A549 (cell line): ENCODE measurements around the gene ELAC2. TPM values are rescaled to one million over a fixed set of nuclear protein-coding genes. Genes with fewer than 3 reads are reported as not detected.

Source experiments
- ATAC-seq, 2 experiments: fragments of 200-7000 bp in 1 of 2; fragments of >200 bp in 1 of 2; cut with Nextera tagmentation in 1 of 2; cut with Tn5 transposase in 1 of 2; 3 replicates each; pipeline versions ENCODE4 v1.8.0 to v1.9.1; 2018 to 2020; ENCODE audit warnings: mild to moderate bottlenecking in 1 of 2, moderate library complexity in 1 of 2
- CTCF ChIA-PET: fragments of 300-600 bp; sonication (Branson Sonifier 250); formaldehyde crosslinking; extraction: SDS; loops from one replicate; lab custom pipeline; 2021; ENCODE audit warnings: antibody characterized with exemption, inconsistent platforms; lab: Yijun Ruan, JAX
- POLR2A ChIA-PET: fragments of 350-600 bp; formaldehyde crosslinking; extraction: SDS; loops from one replicate; lab custom pipeline; 2021; ENCODE audit warnings: antibody characterized with exemption, inconsistent platforms; lab: Yijun Ruan, JAX
- DNase-seq, 2 experiments: peaks; one replicate each; pipeline versions ENCODE4 v3.0.0 to v3.0.0-alpha.2; 2011 to 2016; ENCODE audit warnings: low read depth in 1 of 2, low spot score in 1 of 2
- FAIRE-seq: peaks from 2 replicates; lab custom pipeline; 2011; peaks lifted over from hg19 to GRCh38; lab: Jason Lieb, UNC
- H3K27ac ChIP-seq, 2 experiments: fragments of >200 bp; sonication (Bioruptor Twin); formaldehyde crosslinking; 3 replicates each; pipeline ENCODE4 v1.5.1; 2016 to 2017
- H3K4me1 ChIP-seq: fragments of >200 bp; sonication (Bioruptor Twin); formaldehyde crosslinking; 3 replicates; pipeline ENCODE4 v1.6.1; 2016
- H3K4me2 ChIP-seq: fragments of >200 bp; sonication (Bioruptor Twin); formaldehyde crosslinking; 3 replicates; pipeline ENCODE4 v1.6.1; 2016
- H3K4me3 ChIP-seq: fragments of >200 bp; sonication (Bioruptor Twin); formaldehyde crosslinking; 3 replicates; pipeline ENCODE4 v1.5.1; 2016
- H3K9me3 ChIP-seq: fragments of >200 bp; sonication (Bioruptor Twin); formaldehyde crosslinking; 3 replicates; pipeline ENCODE4 v1.6.1; 2016
- ATOH8 ChIP-seq: fragments of 250-450 bp; sonication (Bioruptor Pico); IDR thresholded peaks from 2 replicates; pipeline ENCODE4 v1.5.0; 2020; ENCODE audit warnings: low read depth, mild to moderate bottlenecking, moderate library complexity
- BCL3 ChIP-seq: fragments of >200 bp; sonication (Bioruptor Twin); formaldehyde crosslinking; IDR thresholded peaks from 3 replicates; pipeline ENCODE4 v1.6.1; 2016
- CBX8 ChIP-seq: fragments of 200-600 bp; sonication (generic); IDR thresholded peaks from 2 replicates; pipeline ENCODE4 v1.6.1; 2016
- EHF ChIP-seq: fragments of 250-450 bp; sonication (Bioruptor Pico); IDR thresholded peaks from 2 replicates; pipeline ENCODE4 v1.5.0; 2020; ENCODE audit warnings: mild to moderate bottlenecking
- EHMT2 ChIP-seq: fragments of 200-600 bp; sonication (generic); IDR thresholded peaks from 2 replicates; pipeline ENCODE4 v1.6.1; 2016; ENCODE audit warnings: antibody characterized with exemption, low read depth, mild to moderate bottlenecking, moderate library complexity
- EP300 ChIP-seq, 2 experiments: fragments of >200 bp; sonication (Bioruptor Twin); formaldehyde crosslinking; IDR thresholded peaks; 2 replicates in 1 of 2; 3 replicates in 1 of 2; pipeline ENCODE4 v1.6.1; 2016 to 2017
- HEYL ChIP-seq: fragments of 250-450 bp; sonication (Bioruptor Pico); IDR thresholded peaks from 2 replicates; pipeline ENCODE4 v1.8.0; 2021; ENCODE audit warnings: mild to moderate bottlenecking, moderate library complexity
- HMGXB4 ChIP-seq: fragments of 250-450 bp; sonication (Bioruptor Pico); IDR thresholded peaks from 2 replicates; pipeline ENCODE4 v1.5.0; 2021; ENCODE audit warnings: mild to moderate bottlenecking, moderate library complexity, borderline replicate concordance
- HOXA7 ChIP-seq: fragments of 250-450 bp; sonication (Bioruptor Pico); IDR thresholded peaks from 2 replicates; pipeline ENCODE4 v1.5.0; 2020; ENCODE audit warnings: mild to moderate bottlenecking, moderate library complexity
- HOXB5 ChIP-seq: fragments of 250-450 bp; sonication (Bioruptor Pico); IDR thresholded peaks from 2 replicates; pipeline ENCODE4 v1.5.0; 2020; ENCODE audit warnings: mild to moderate bottlenecking, moderate library complexity
- MAFK ChIP-seq: fragments of 450-650 bp; IDR thresholded peaks from 2 replicates; pipeline ENCODE4 v1.6.1; 2014; ENCODE audit not compliant: partially characterized antibody
- MAX ChIP-seq: IDR thresholded peaks from 2 replicates; pipeline ENCODE4 v1.6.1; 2012
- MAZ ChIP-seq: fragments of 150-350 bp; IDR thresholded peaks from 2 replicates; pipeline ENCODE4 v1.6.1; 2014; ENCODE audit warnings: antibody characterized with exemption, low read depth, low read length, borderline replicate concordance
- MYC ChIP-seq: IDR thresholded peaks from 2 replicates; pipeline ENCODE4 v1.6.1; 2012; ENCODE audit warnings: mild to moderate bottlenecking, inconsistent platforms, low read length, improper control_type of control experiment, borderline replicate concordance
- NFE2L2 ChIP-seq: fragments of 150-350 bp; conservative IDR thresholded peaks from 2 replicates; pipeline ENCODE4 v1.6.1; 2014; ENCODE audit warnings: low read length
- PBX3 ChIP-seq: IDR thresholded peaks from 2 replicates; pipeline ENCODE4 v1.6.1; 2012
- PHF8 ChIP-seq: fragments of 200-600 bp; sonication (generic); IDR thresholded peaks from 2 replicates; pipeline ENCODE4 v1.6.1; 2016; ENCODE audit warnings: low read depth, mild to moderate bottlenecking, antibody characterized with exemption, moderate library complexity, borderline replicate concordance
- RAD21 ChIP-seq, 2 experiments: fragments of >200 bp in 1 of 2; sonication (Bioruptor Twin) in 1 of 2; formaldehyde crosslinking in 1 of 2; IDR thresholded peaks in 1 of 2; conservative IDR thresholded peaks in 1 of 2; 2 replicates in 1 of 2; 3 replicates in 1 of 2; pipeline ENCODE4 v1.6.1; 2012 to 2018; ENCODE audit warnings: inconsistent platforms in 1 of 2
- RCOR1 ChIP-seq: fragments of 150-350 bp; IDR thresholded peaks from 2 replicates; pipeline ENCODE4 v1.6.1; 2014; ENCODE audit warnings: antibody characterized with exemption, low read length, low read depth
- REST ChIP-seq: fragments of 200-600 bp; sonication (generic); IDR thresholded peaks from 2 replicates; pipeline ENCODE4 v1.6.1; 2016; ENCODE audit warnings: antibody characterized with exemption, mild to moderate bottlenecking, moderate library complexity
- TFCP2L1 ChIP-seq: fragments of 250-450 bp; sonication (Bioruptor Pico); IDR thresholded peaks from 2 replicates; pipeline ENCODE4 v1.5.0; 2021; ENCODE audit warnings: mild to moderate bottlenecking
- TP53 ChIP-seq: fragments of 250-450 bp; sonication (Bioruptor Pico); IDR thresholded peaks from 2 replicates; pipeline ENCODE4 v1.5.0; 2021; ENCODE audit warnings: mild to moderate bottlenecking, moderate library complexity
- ZC3H11A ChIP-seq: fragments of 450-650 bp; IDR thresholded peaks from 2 replicates; pipeline ENCODE4 v1.6.1; 2014; ENCODE audit warnings: antibody characterized with exemption, mild to moderate bottlenecking
- ZSCAN20 ChIP-seq: fragments of 250-450 bp; sonication (Bioruptor Pico); IDR thresholded peaks from 2 replicates; pipeline ENCODE4 v1.8.0; 2022; ENCODE audit warnings: mild to moderate bottlenecking, moderate library complexity
- WGBS: methylation state at CpG from one replicate; pipeline ENCODE4 v1.1.6; 2017; ENCODE audit errors: missing lambda C conversion rate; 5-methylcytosine and 5-hydroxymethylcytosine counted together
- polyA plus RNA-seq, 4 experiments: library from polyadenylated mRNA; depleted of rRNA in 3 of 4; stranded (reverse); fragments of >200 nt; fragmentation: RNase III in 1 of 4; extraction: RNeasy Plus Mini Kit Qiagen cat#74134 plus additional on column Dnase treatment in 1 of 4; gene quantifications; 2 replicates in 3 of 4; 3 replicates in 1 of 4; pipeline ENCODE4 v1.2.3, GENCODE V29; 2011 to 2017

ELAC2 gene
- polyA plus RNA-seq, 2 of the 4 experiments (the other 2 are of a cell fraction), result 97.9 to 106 TPM

- no peak for TF ChIP-seq PBX3
Observed at GRCh38 chr17:12994341-12995074, 23.3 kb downstream of the ELAC2 start (continued).

GRCh38 chr17:12993631-12994030 lies 24.2 kb downstream of the ELAC2 start:
- H3K4me3 ChIP-seq, result no peak overlapping the region
- WGBS, result 91% methylated on average over 14 of the region's 14 CpGs
- H3K4me1 ChIP-seq, result no peaks in the 10 kb centered on the region
- ATAC-seq (no peak), FAIRE-seq (no peak), DNase-seq (no peak)
- H3K4me2 ChIP-seq, result no peak overlapping the region
- no peak for TF ChIP-seq ZC3H11A
- TF ChIP-seq EHMT2, result no peak
- TF ChIP-seq ATOH8 (CRISPR knock-in tag), result no peak
- no peak for TF ChIP-seq MAFK
- no peak for TF ChIP-seq BCL3
- no peak for TF ChIP-seq HEYL (CRISPR knock-in tag)
- no peak for TF ChIP-seq PHF8
- no peak for TF ChIP-seq CBX8
- TF ChIP-seq HOXB5, result no peak
- no peak for TF ChIP-seq REST
- no peak for TF ChIP-seq MYC
- no peak for TF ChIP-seq RCOR1
- TF ChIP-seq MAX, result no peak
- TF ChIP-seq RAD21 (conservative IDR thresholded peaks at IDR 0.05 in 1 of 2, IDR thresholded peaks at IDR 0.05 in 1 of 2), result no peak
- no peak for TF ChIP-seq EP300 (IDR thresholded peaks at IDR 0.05)
- TF ChIP-seq TFCP2L1 (CRISPR knock-in tag), result no peak
- ChIA-PET POLR2A (no interaction called here), CTCF (interaction anchor here (10.4 kb wide), 1 partner anchor 10 kb away, joined by 79 read pairs; no protein-coding TSS in a partner anchor)
- H3K27ac ChIP-seq, result no peak overlapping the region
- no peaks in the 10 kb centered on the region for H3K9me3 ChIP-seq

- Histone ChIP-seq H3K4me1 (no peaks in the 10 kb centered on the region), H3K9me3 (no peaks in the 10 kb centered on the region), H3K4me3 (no peak overlapping the region), H3K27ac (no peak overlapping the region), H3K4me2 (no peak overlapping the region)
- DNase-seq, result no peak
- no peak for FAIRE-seq
- WGBS, result 95% methylated on average over 14 of the region's 14 CpGs
- no peak for TF ChIP-seq TP53 (CRISPR knock-in tag)
- TF ChIP-seq ZSCAN20 (CRISPR knock-in tag), result no peak
- TF ChIP-seq TFCP2L1 (CRISPR knock-in tag), result no peak
- no peak for TF ChIP-seq NFE2L2
- TF ChIP-seq EHF (CRISPR knock-in tag), result no peak
- no peak for TF ChIP-seq HMGXB4 (CRISPR knock-in tag)
- no peak for TF ChIP-seq HOXA7 (CRISPR knock-in tag)
- TF ChIP-seq MAZ, result no peak
- no peak for ATAC-seq
- ChIA-PET POLR2A (no interaction called here), CTCF (interaction anchor here (1.4 to 10.4 kb wide), 2 partner anchors 11 to 812 kb away, joined by 6 to 79 read pairs; no protein-coding TSS in a partner anchor)
Observed at GRCh38 chr17:12992676-12993075, 25.2 kb downstream of the ELAC2 start.
